Measurements from ENCODE around the gene TMEM167A.

DNA sequence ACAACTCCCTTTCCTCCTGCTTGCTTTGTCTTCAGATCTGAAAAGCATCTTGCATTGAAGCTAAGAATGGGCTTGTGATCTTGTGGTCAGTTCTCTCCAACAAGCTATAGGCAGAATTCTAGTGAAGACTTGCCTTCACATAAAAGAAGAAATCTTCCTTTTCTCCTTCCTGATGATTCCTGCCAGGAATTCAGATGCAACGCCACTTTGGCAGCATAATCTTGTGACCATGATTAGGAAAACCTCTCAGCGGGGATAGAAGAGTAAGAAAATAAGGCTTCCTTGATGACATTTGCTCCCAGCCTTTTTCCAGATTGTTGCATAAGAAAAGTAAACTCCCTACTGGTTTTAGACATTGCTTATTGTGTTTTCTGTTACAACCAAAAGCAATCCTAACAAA lies 73.4 kb downstream of the TMEM167A start:
- TF ChIP-seq REST (IDR thresholded peaks at IDR 0.05; ENCODE audit: low read depth) (no peak), TAF1 (IDR thresholded peaks at IDR 0.05; ENCODE audit: low read depth) (no peak), RAD21 (IDR thresholded peaks at IDR 0.05; ENCODE audit: low read depth) (no peak), NFIC (IDR thresholded peaks at IDR 0.05) (no peak), EP300 (IDR thresholded peaks at IDR 0.05; ENCODE audit: borderline replicate concordance) (no peak), YY1 (IDR thresholded peaks at IDR 0.05; ENCODE audit: low read depth) (no peak), CREB1 (IDR thresholded peaks at IDR 0.05; ENCODE audit: low read depth) (no peak)

Measured in Ishikawa (cell line).